ENCODE measurements around the gene ANTXR1. TPM values are rescaled to one million over a fixed set of nuclear protein-coding genes. Genes with fewer than 3 reads are reported as not detected.
A peak's percentile ranks its signal among the peaks of the same experiment; 100 is the strongest.

Gene ANTXR1
- 33.1 and 33.8 TPM in 2 replicates for total RNA-seq (2022)
- Bru-seq, nascent RNA, result percentile 65 among the genes with signal in this experiment
- BruChase-seq, experiment 1, labeled RNA remaining after a 6-hour chase, result percentile 61 among the genes with signal in this experiment
- percentile 57 among the genes with signal in this experiment for BruChase-seq, experiment 2, labeled RNA remaining after a 2-hour chase
- long read RNA-seq, full-length matches to known transcripts, result 14 of 31 reads
- long read RNA-seq, partial matches to known transcripts, result 13 of 31 reads
- long read RNA-seq, other reads (novel, unspliced or antisense), result 4 of 31 reads

DNA sequence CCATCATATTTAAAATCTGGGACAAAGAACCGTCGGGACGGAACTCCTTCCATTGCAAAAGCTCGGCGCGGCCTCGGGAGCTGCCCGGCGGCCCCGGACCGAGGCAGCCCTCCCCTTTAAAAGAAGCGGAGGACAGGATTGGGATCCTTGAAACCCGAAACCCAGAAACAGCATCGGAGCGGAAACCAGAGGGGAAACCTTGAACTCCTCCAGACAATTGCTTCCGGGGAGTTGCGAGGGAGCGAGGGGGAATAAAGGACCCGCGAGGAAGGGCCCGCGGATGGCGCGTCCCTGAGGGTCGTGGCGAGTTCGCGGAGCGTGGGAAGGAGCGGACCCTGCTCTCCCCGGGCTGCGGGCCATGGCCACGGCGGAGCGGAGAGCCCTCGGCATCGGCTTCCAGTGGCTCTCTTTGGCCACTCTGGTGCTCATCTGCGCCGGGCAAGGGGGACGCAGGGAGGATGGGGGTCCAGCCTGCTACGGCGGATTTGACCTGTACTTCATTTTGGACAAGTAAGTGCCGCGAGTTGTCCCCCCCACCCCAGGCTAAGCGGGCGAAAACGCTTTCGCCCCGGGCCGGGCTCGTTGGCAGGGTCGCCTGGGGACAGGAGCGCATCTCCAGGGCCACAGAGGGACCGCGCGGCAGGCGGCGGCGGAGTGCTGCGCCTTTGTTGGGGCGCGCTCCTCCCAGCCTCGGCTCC, at the start of gene ANTXR1:
Gene ANTXR1 (plus strand): TSS at position 38 of the 698 bp plus-strand sequence. CDS start 321 bp downstream, at position 359.
- Mint-ChIP-seq H3K36me3 (ENCODE audit: insufficient read depth, unreplicated experiment) (no peaks in the 10 kb centered on the region), H3K27ac (ENCODE audit: low read depth, unreplicated experiment) (peak within 1 kb of the TSS; percentile 31), H3K4me3 (ENCODE audit: unreplicated experiment) (peak within 1 kb of the TSS; percentile 99), H3K27me3 (ENCODE audit: insufficient read depth, unreplicated experiment) (no peaks in the 10 kb centered on the region), H3K4me1 (ENCODE audit: insufficient read depth, unreplicated experiment) (peaks cover 16% of the 10 kb centered on the region), H3K9me3 (ENCODE audit: unreplicated experiment) (no peaks in the 10 kb centered on the region)
- TF ChIP-seq, protein P1, sequence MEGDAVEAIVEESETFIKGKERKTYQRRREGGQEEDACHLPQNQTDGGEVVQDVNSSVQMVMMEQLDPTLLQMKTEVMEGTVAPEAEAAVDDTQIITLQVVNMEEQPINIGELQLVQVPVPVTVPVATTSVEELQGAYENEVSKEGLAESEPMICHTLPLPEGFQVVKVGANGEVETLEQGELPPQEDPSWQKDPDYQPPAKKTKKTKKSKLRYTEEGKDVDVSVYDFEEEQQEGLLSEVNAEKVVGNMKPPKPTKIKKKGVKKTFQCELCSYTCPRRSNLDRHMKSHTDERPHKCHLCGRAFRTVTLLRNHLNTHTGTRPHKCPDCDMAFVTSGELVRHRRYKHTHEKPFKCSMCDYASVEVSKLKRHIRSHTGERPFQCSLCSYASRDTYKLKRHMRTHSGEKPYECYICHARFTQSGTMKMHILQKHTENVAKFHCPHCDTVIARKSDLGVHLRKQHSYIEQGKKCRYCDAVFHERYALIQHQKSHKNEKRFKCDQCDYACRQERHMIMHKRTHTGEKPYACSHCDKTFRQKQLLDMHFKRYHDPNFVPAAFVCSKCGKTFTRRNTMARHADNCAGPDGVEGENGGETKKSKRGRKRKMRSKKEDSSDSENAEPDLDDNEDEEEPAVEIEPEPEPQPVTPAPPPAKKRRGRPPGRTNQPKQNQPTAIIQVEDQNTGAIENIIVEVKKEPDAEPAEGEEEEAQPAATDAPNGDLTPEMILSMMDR (IDR thresholded peaks at IDR 0.05; ENCODE audit: unreplicated experiment), result no peak
- intact Hi-C loops (cut with micrococcal nuclease), result loop anchor here (1.0 kb wide), 3 partner anchors 70 to 294 kb away; no protein-coding TSS in a partner anchor
- peak; percentile 83 for DNase-seq (ENCODE audit: unreplicated experiment)
- CTCF ChIA-PET, result interaction anchor here (0.6 to 3.2 kb wide), 19 partner anchors 10 to 1722 kb away, joined by 3 to 30 read pairs (median 3); no protein-coding TSS in a partner anchor
- POLR2A ChIA-PET, result interaction anchor here (0.6 to 1.2 kb wide), 7 partner anchors 9 to 532 kb away, joined by 3 to 4 read pairs (median 3); no protein-coding TSS in a partner anchor
- TSS peak; percentile 41 for BruUV-seq (replicated peaks)

DNA sequence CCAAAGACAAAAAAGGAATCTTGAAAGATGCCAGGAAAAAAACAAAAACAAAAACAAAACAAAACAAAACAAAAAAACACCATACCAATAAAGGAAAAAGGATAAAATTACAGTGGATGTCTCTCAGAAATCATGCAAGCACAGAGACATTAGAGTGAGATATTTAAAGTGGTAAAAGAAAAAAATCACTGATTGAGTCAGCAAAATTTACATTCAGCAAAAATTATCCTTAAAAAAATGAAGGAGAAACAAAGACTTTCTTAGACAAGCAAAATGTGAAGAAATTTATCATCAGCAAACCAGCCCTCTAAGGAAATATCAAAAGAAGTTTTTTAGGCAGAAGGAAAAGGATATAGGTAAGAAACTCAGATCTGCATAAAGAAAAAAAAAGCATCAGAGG, 48.7 kb upstream of the ANTXR1 start:
- Mint-ChIP-seq H3K4me3 (ENCODE audit: unreplicated experiment) (no peak overlapping the region), H3K27ac (ENCODE audit: low read depth, unreplicated experiment) (no peak overlapping the region)
- CTCF ChIA-PET, result no interaction called here

DNA sequence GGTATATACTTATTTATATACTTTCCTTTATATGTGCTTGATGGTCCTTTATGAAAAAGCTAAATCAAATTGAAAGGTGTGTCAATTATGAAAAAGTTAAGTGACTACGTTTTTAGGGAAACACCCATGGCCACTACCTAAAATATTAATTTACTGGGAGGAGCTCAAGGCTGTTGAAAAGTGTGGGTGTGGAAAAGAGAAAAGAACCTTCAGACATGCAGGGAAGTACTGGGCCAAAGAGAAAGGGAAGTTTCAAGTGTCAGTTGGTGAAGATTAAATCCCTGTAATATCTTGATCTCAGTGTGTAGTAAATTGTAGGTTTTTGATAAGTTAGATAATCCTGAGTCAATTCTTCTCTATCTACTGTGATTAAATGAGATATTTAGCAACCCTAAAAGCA, 44.8 kb upstream of the ANTXR1 start:
- no peak for DNase-seq (ENCODE audit: unreplicated experiment)
- H3K36me3 Mint-ChIP-seq (ENCODE audit: insufficient read depth, unreplicated experiment), result no peaks in the 10 kb centered on the region
- TF ChIP-seq, protein P1 (IDR thresholded peaks at IDR 0.05; ENCODE audit: unreplicated experiment), result no peak
- BruUV-seq (replicated peaks), result no TSS peak
- no peaks in the 10 kb centered on the region for H3K9me3 Mint-ChIP-seq (ENCODE audit: unreplicated experiment)
- ChIA-PET POLR2A (no interaction called here), CTCF (interaction anchor here (0.6 kb wide), 1 partner anchor 225 kb away, joined by 3 read pairs; no protein-coding TSS in a partner anchor)
- no peak overlapping the region for H3K4me3 Mint-ChIP-seq (ENCODE audit: unreplicated experiment)
- intact Hi-C loops (cut with micrococcal nuclease), result no loop called here
- peaks cover 17% of the 10 kb centered on the region for H3K4me1 Mint-ChIP-seq (ENCODE audit: insufficient read depth, unreplicated experiment)
- no peak overlapping the region for H3K27ac Mint-ChIP-seq (ENCODE audit: low read depth, unreplicated experiment)
- H3K27me3 Mint-ChIP-seq (ENCODE audit: insufficient read depth, unreplicated experiment), result peaks cover 12% of the 10 kb centered on the region

More for the DNA sequence above, 48.7 kb upstream of the ANTXR1 start:
- BruUV-seq (replicated peaks), result no TSS peak
- POLR2A ChIA-PET, result interaction anchor here (0.6 kb wide), 1 partner anchor 632 kb away, joined by 3 read pairs; no protein-coding TSS in a partner anchor
- Mint-ChIP-seq H3K27me3 (ENCODE audit: insufficient read depth, unreplicated experiment) (peaks cover 12% of the 10 kb centered on the region), H3K36me3 (ENCODE audit: insufficient read depth, unreplicated experiment) (no peaks in the 10 kb centered on the region), H3K4me1 (ENCODE audit: insufficient read depth, unreplicated experiment) (no peaks in the 10 kb centered on the region), H3K9me3 (ENCODE audit: unreplicated experiment) (no peaks in the 10 kb centered on the region)
- TF ChIP-seq, protein P1 (IDR thresholded peaks at IDR 0.05; ENCODE audit: unreplicated experiment), result no peak
- no peak for DNase-seq (ENCODE audit: unreplicated experiment)
- intact Hi-C loops (cut with micrococcal nuclease), result no loop called here
